K562 (cell line): ENCODE data around the gene GJD4. TPM values are rescaled to one million over a fixed set of nuclear protein-coding genes. Genes with fewer than 3 reads are reported as not detected.
A peak's percentile ranks its signal among the peaks of the same experiment; 100 is the strongest.

ENCODE experiments used
- ATAC-seq: fragments of 200-7000 bp; cut with Tn5 transposase; 3 replicates; pipeline ENCODE4 v1.9.1; 2020; ENCODE audit warnings: moderate library complexity
- BruUV-seq: library from RNA; stranded (reverse); fragments of 400-500 nt; replicated peaks from 2 replicates; lab custom pipeline; 2021; lab: Mats Ljungman, UMichigan
- CTCF ChIA-PET: fragments of 300-600 bp; formaldehyde crosslinking; extraction: SDS; loops from one replicate; lab custom pipeline; 2021; ENCODE audit warnings: low intra/inter-chr PET ratio; lab: Yijun Ruan, JAX
- POLR2A ChIA-PET: fragments of 300-600, 350-650 bp; sonication (Branson Sonifier 250); formaldehyde crosslinking; extraction: SDS; loops from one replicate; lab custom pipeline; 2021; ENCODE audit warnings: antibody characterized with exemption, inconsistent platforms; lab: Yijun Ruan, JAX
- DNase-seq, 4 experiments: peaks; one replicate each; pipeline versions ENCODE4 v3.0.0 to v3.0.0-alpha.2; 2011 to 2018; ENCODE audit warnings: low spot score in 3 of 4, mixed read lengths in 3 of 4; ENCODE audit errors: extremely low read depth in 1 of 4
- FAIRE-seq: peaks from 2 replicates; lab custom pipeline; 2011; peaks lifted over from hg19 to GRCh38; lab: Jason Lieb, UNC
- H2AFZ ChIP-seq: 2 replicates; pipeline ENCODE4 v1.6.0; 2011; ENCODE audit warnings: low read depth, low read length, control low read depth, inconsistent platforms
- H3K27ac ChIP-seq: fragments of 200-600 bp; 3 replicates; pipeline ENCODE4 v1.8.0; 2011; ENCODE audit warnings: low read depth, mild to moderate bottlenecking, control low read depth, inconsistent platforms, low read length, moderate library complexity, mixed read lengths; ENCODE audit errors: extremely low read depth
- H3K27me3 ChIP-seq, 2 experiments: fragments of 300-600 bp in 1 of 2; 2 replicates in 1 of 2; 3 replicates in 1 of 2; pipeline versions ENCODE4 v1.6.0 to v1.8.0; 2011; ENCODE audit warnings: inconsistent platforms in 2 of 2, low read length in 2 of 2, mild to moderate bottlenecking in 1 of 2, mixed read lengths in 1 of 2, moderate library complexity in 1 of 2; ENCODE audit not compliant: control insufficient read depth in 2 of 2, insufficient read depth in 2 of 2
- H3K36me3 ChIP-seq: fragments of 300-600 bp; 3 replicates; pipeline ENCODE4 v1.8.0; 2011; ENCODE audit warnings: mild to moderate bottlenecking, low read length, inconsistent platforms; ENCODE audit not compliant: control insufficient read depth, insufficient read depth
- H3K4me1 ChIP-seq, 2 experiments: fragments of 200-600 bp in 1 of 2; replicated peaks in 1 of 2; 2 replicates in 1 of 2; 3 replicates in 1 of 2; pipeline versions ENCODE4 v1.5.1 to v1.8.0; 2011; ENCODE audit warnings: inconsistent platforms in 2 of 2, low read length in 2 of 2, mild to moderate bottlenecking in 1 of 2, mixed read lengths in 1 of 2, moderate library complexity in 1 of 2; ENCODE audit not compliant: control insufficient read depth in 2 of 2, insufficient read depth in 2 of 2
- H3K4me2 ChIP-seq: 2 replicates; pipeline ENCODE4 v1.6.1; 2011; ENCODE audit warnings: low read length, control low read depth, inconsistent platforms, mixed read lengths; ENCODE audit not compliant: insufficient read depth
- H3K4me3 ChIP-seq: fragments of 200-600 bp; sonication (generic), shearing (Covaris generic); 2 replicates; pipeline ENCODE4 v1.5.1; 2016; ENCODE audit warnings: control low read depth, inconsistent platforms
- H3K79me2 ChIP-seq: fragments of 200-600 bp; 3 replicates; pipeline ENCODE4 v1.8.0; 2011; ENCODE audit warnings: low read length, inconsistent platforms; ENCODE audit not compliant: control insufficient read depth, insufficient read depth
- H3K9ac ChIP-seq, 2 experiments: 2 replicates each; pipeline versions ENCODE4 v1.6.0 to v1.6.1; 2011; ENCODE audit warnings: low read depth in 2 of 2, low read length in 2 of 2, control low read depth in 1 of 2, inconsistent platforms in 1 of 2, mild to moderate bottlenecking in 1 of 2, mixed read lengths in 1 of 2; ENCODE audit not compliant: insufficient read depth in 1 of 2
- H3K9me1 ChIP-seq: one replicate; pipeline ENCODE4 v1.6.0; 2011; ENCODE audit warnings: inconsistent platforms, mild to moderate bottlenecking, low read length, moderate library complexity; ENCODE audit not compliant: control insufficient read depth, insufficient read depth
- H3K9me3 ChIP-seq: replicated peaks from 2 replicates; pipeline ENCODE4 v1.5.1; 2011; ENCODE audit warnings: low read depth, low read length, inconsistent platforms; ENCODE audit not compliant: control insufficient read depth, insufficient read depth
- H4K20me1 ChIP-seq: replicated peaks from 2 replicates; pipeline ENCODE4 v1.6.1; 2011; ENCODE audit warnings: low read length, inconsistent platforms, mixed read lengths; ENCODE audit not compliant: control insufficient read depth, insufficient read depth
- ASH1L ChIP-seq: fragments of 450-650 bp; IDR thresholded peaks from 2 replicates; pipeline ENCODE4 v1.6.1; 2018; ENCODE audit warnings: borderline replicate concordance, mild to moderate bottlenecking, low read depth; ENCODE audit not compliant: partially characterized antibody
- KLF10 ChIP-seq: fragments of 250-450 bp; sonication (Bioruptor Pico); IDR thresholded peaks from 2 replicates; pipeline ENCODE4 v1.6.1; 2021; ENCODE audit warnings: matching md5 sums
- RAD21 ChIP-seq, 2 experiments: fragments of 250-450 bp in 1 of 2; fragments of 450-650 bp in 1 of 2; sonication (Bioruptor Pico) in 1 of 2; formaldehyde crosslinking in 1 of 2; IDR thresholded peaks in 1 of 2; conservative IDR thresholded peaks in 1 of 2; 2 replicates each; pipeline versions ENCODE4 v1.4.0 to v1.8.0; 2020 to 2022; ENCODE audit warnings: mild to moderate bottlenecking in 2 of 2, moderate library complexity in 1 of 2
- RHOXF2B ChIP-seq: fragments of 250-450 bp; sonication (Bioruptor Pico); conservative IDR thresholded peaks from 2 replicates; pipeline ENCODE4 v1.5.1; 2021
- TSHZ1 ChIP-seq: fragments of 250-450 bp; sonication (Bioruptor Pico); IDR thresholded peaks from 2 replicates; pipeline ENCODE4 v1.4.0; 2020; ENCODE audit warnings: mild to moderate bottlenecking, moderate library complexity
- ZNF586 ChIP-seq: fragments of 450-650 bp; formaldehyde crosslinking; conservative IDR thresholded peaks from 2 replicates; pipeline ENCODE4 v1.4.0; 2020; ENCODE audit warnings: mild to moderate bottlenecking, moderate library complexity
- WGBS: fragments of 100-300 bp; shearing (Covaris generic); methylation state at CpG from one replicate; pipeline ENCODE4 v1.1.6; 2016; ENCODE audit warnings: low coverage, mixed read lengths; ENCODE audit not compliant: insufficient coverage; ENCODE audit errors: missing lambda C conversion rate; 5-methylcytosine and 5-hydroxymethylcytosine counted together
- in situ Hi-C: fragments of 300-500 bp; cut with MboI; formaldehyde crosslinking; loops from 4 replicates; pipeline ENCODE4 v1.15.0; 2018; ENCODE audit warnings: inconsistent platforms, mixed read lengths
- intact Hi-C: fragments of 100-400 bp; cut with micrococcal nuclease; formaldehyde crosslinking; loops from 2 replicates; pipeline ENCODE4 v1.14.2; 2022
- polyA plus RNA-seq, 8 experiments: library from polyadenylated mRNA; depleted of rRNA in 4 of 8; stranded (reverse) in 5 of 8; unstranded in 3 of 8; fragments of >200 nt; fragmentation: Nextera tagmentation in 2 of 8; fragmentation: Illumina TruSeq in 1 of 8; extraction: Ambion mirVana in 2 of 8; extraction: Trizol in 1 of 8; gene quantifications; 2 replicates each; pipeline versions ENCODE4 v1.2.1 to v1.2.3, GENCODE V29; 2011 to 2014; ENCODE audit warnings: inconsistent platforms in 1 of 8, missing spikeins in 1 of 8
- total RNA-seq, 7 experiments: library from RNA; depleted of rRNA in 6 of 7; stranded (reverse); fragments of >200 nt in 6 of 7; fragmentation: Illumina TruSeq in 2 of 7; extraction: Trizol in 2 of 7; gene quantifications; 2 replicates each; pipeline versions ENCODE4 v1.2.1 to v1.2.3, GENCODE V29; 2011 to 2021; ENCODE audit warnings: low replicate concordance in 1 of 7
- TF ChIP-seq, protein P1 (sequence below), 3 experiments: IDR thresholded peaks in 2 of 3; conservative IDR thresholded peaks in 1 of 3; 2 replicates each; pipeline ENCODE4 v1.5.1; 2011 to 2012; ENCODE audit warnings: low read length in 3 of 3, mild to moderate bottlenecking in 3 of 3, control low read depth in 2 of 3, improper control_type of control experiment in 1 of 3, inconsistent platforms in 1 of 3, low read depth in 1 of 3, mixed read lengths in 1 of 3, moderate library complexity in 1 of 3; ENCODE audit not compliant: insufficient read depth in 2 of 3

The GJD4 gene
- total and polyA plus RNA-seq, 9 of the 15 experiments (the other 6 are each of a cell fraction or from before 2014, with no cell fraction given), result not detected

DNA sequence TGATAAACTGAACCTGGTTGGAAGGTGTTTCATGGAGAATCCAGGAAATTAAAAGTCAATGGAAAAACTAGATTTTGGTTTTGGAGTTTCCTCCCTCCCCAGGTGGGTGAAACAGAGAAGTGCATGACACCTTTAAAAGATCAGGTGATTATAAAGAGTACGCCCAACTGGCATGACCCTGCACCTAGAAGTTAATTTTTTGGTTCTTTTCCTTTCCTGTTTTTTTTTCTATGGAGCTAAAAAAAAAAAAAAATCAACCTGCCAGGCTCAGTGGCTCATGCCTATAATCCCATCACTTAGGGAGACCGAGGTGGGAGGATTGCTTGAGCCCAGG is 7.9 kb downstream of the GJD4 start (continued):
- no peak for TF ChIP-seq TSHZ1 (CRISPR knock-in tag)
- no peak for TF ChIP-seq ASH1L
- TF ChIP-seq KLF10 (CRISPR knock-in tag), result no peak
- no peak for TF ChIP-seq ZNF586

GRCh38 chr10:35613597-35614226 is 8.6 kb downstream of the GJD4 start:
- no peak overlapping the region for H2AFZ ChIP-seq
- TF ChIP-seq RAD21 (CRISPR knock-in tag; conservative IDR thresholded peaks at IDR 0.05 in 1 of 2, IDR thresholded peaks at IDR 0.05 in 1 of 2) (peak in 1 of 2 experiments; percentile 43; a peak in 2 of 4 replicates), RHOXF2B (no peak)
- TF ChIP-seq, protein P1, sequence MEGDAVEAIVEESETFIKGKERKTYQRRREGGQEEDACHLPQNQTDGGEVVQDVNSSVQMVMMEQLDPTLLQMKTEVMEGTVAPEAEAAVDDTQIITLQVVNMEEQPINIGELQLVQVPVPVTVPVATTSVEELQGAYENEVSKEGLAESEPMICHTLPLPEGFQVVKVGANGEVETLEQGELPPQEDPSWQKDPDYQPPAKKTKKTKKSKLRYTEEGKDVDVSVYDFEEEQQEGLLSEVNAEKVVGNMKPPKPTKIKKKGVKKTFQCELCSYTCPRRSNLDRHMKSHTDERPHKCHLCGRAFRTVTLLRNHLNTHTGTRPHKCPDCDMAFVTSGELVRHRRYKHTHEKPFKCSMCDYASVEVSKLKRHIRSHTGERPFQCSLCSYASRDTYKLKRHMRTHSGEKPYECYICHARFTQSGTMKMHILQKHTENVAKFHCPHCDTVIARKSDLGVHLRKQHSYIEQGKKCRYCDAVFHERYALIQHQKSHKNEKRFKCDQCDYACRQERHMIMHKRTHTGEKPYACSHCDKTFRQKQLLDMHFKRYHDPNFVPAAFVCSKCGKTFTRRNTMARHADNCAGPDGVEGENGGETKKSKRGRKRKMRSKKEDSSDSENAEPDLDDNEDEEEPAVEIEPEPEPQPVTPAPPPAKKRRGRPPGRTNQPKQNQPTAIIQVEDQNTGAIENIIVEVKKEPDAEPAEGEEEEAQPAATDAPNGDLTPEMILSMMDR (IDR thresholded peaks at IDR 0.05 in 2 of 3, conservative IDR thresholded peaks at IDR 0.05 in 1 of 3; ENCODE audit: insufficient read depth in 2 of 3, low read depth in 1 of 3, low read length in 3 of 3), result peak; percentile 14 to 41 (median 36); a peak in 4 of 6 replicates
- H3K9ac ChIP-seq, result no peak overlapping the region
- peak; percentile 70 for ATAC-seq
- intact Hi-C loops, result loop anchor here (10.0 kb wide), 1 partner anchor 379 kb away; no protein-coding TSS in a partner anchor
- no peak for FAIRE-seq
- 1% methylated on average over 8 of the region's 8 CpGs for WGBS
- H3K79me2 ChIP-seq, result no peaks in the 10 kb centered on the region
- no peaks in the 10 kb centered on the region for H4K20me1 ChIP-seq
- H3K4me2 ChIP-seq, result no peak overlapping the region
- POLR2A ChIA-PET, result interaction anchor here (0.5 to 2.0 kb wide), 3 partner anchors 13 to 470 kb away, joined by 3 to 4 read pairs (median 3); no protein-coding TSS in a partner anchor
- H3K4me1 ChIP-seq, result no peaks in the 10 kb centered on the region
- H3K27ac ChIP-seq, result no peak overlapping the region
- H3K4me3 ChIP-seq, result no peak overlapping the region
- H3K9me1 ChIP-seq, result no peaks in the 10 kb centered on the region
- H3K9me3 ChIP-seq, result no peaks in the 10 kb centered on the region
- no peaks in the 10 kb centered on the region for H3K36me3 ChIP-seq
- BruUV-seq, result no TSS peak
- CTCF ChIA-PET, result no interaction called here
- peak in 2 of 4 experiments; percentile 9 to 15 for DNase-seq
- peaks cover 0 to 11% of the 10 kb centered on the region in 2 experiments; a peak in 3 of 5 replicates for H3K27me3 ChIP-seq
- in situ Hi-C loops, result no loop called here
